HEK293 (cell line): ENCODE results near the gene HOXC11.
A peak's percentile ranks its signal among the peaks of the same experiment; 100 is the strongest.

ENCODE experiments used
- GLIS1 ChIP-seq: fragments of 450-650 bp; formaldehyde crosslinking; IDR thresholded peaks from 2 replicates; pipeline ENCODE4 v1.5.1; 2016; ENCODE audit warnings: missing biosample characterization, missing genetic modification characterization
- KLF1 ChIP-seq: fragments of 450-650 bp; formaldehyde crosslinking; IDR thresholded peaks from 2 replicates; pipeline ENCODE4 v1.5.1; 2016; ENCODE audit warnings: missing biosample characterization, missing genetic modification characterization
- KLF10 ChIP-seq: fragments of 450-650 bp; IDR thresholded peaks from 2 replicates; pipeline ENCODE4 v1.5.1; 2018; ENCODE audit warnings: missing biosample characterization, mild to moderate bottlenecking, missing genetic modification characterization
- MZF1 ChIP-seq: fragments of 450-650 bp; formaldehyde crosslinking; IDR thresholded peaks from 2 replicates; pipeline ENCODE4 v1.5.1; 2017; ENCODE audit warnings: missing biosample characterization, missing genetic modification characterization, borderline replicate concordance
- PATZ1 ChIP-seq: fragments of 450-650 bp; formaldehyde crosslinking; IDR thresholded peaks from 2 replicates; pipeline ENCODE4 v1.5.1; 2016; ENCODE audit warnings: missing biosample characterization, missing genetic modification characterization
- PBX3 ChIP-seq: sonication (generic); formaldehyde crosslinking; IDR thresholded peaks from 2 replicates; pipeline ENCODE4 v1.8.1; 2022; ENCODE audit warnings: mild to moderate bottlenecking, moderate library complexity, missing genetic modification reagents
- PRDM1 ChIP-seq: fragments of 450-650 bp; formaldehyde crosslinking; IDR thresholded peaks from 2 replicates; pipeline ENCODE4; 2016; ENCODE audit warnings: missing biosample characterization, missing genetic modification characterization
- PRDM4 ChIP-seq: fragments of 450-650 bp; formaldehyde crosslinking; IDR thresholded peaks from 2 replicates; pipeline ENCODE4 v1.5.1; 2017; ENCODE audit warnings: missing biosample characterization, missing genetic modification characterization
- PRDM6 ChIP-seq: fragments of 450-650 bp; formaldehyde crosslinking; IDR thresholded peaks from 2 replicates; pipeline ENCODE4 v1.5.1; 2017; ENCODE audit warnings: missing biosample characterization, missing genetic modification characterization
- ZBTB11 ChIP-seq: fragments of 450-650 bp; formaldehyde crosslinking; conservative IDR thresholded peaks from 2 replicates; pipeline ENCODE4 v1.5.1; 2016; ENCODE audit warnings: low read depth, missing biosample characterization, missing genetic modification characterization
- ZBTB44 ChIP-seq: fragments of 450-650 bp; IDR thresholded peaks from 2 replicates; pipeline ENCODE4 v1.5.1; 2018; ENCODE audit warnings: missing biosample characterization, mild to moderate bottlenecking, missing genetic modification characterization
- ZFP3 ChIP-seq: fragments of 450-650 bp; formaldehyde crosslinking; IDR thresholded peaks from 2 replicates; pipeline ENCODE4 v1.5.1; 2016; ENCODE audit warnings: low read depth, missing biosample characterization, missing genetic modification characterization
- ZNF121 ChIP-seq: fragments of 450-650 bp; formaldehyde crosslinking; IDR thresholded peaks from 2 replicates; pipeline ENCODE4 v1.5.1; 2016; ENCODE audit warnings: missing biosample characterization, missing genetic modification characterization
- ZNF18 ChIP-seq: fragments of 450-650 bp; formaldehyde crosslinking; IDR thresholded peaks from 2 replicates; pipeline ENCODE4 v1.5.1; 2016; ENCODE audit warnings: missing biosample characterization, missing genetic modification characterization
- ZNF2 ChIP-seq: fragments of 450-650 bp; formaldehyde crosslinking; IDR thresholded peaks from 2 replicates; pipeline ENCODE4 v1.5.1; 2016; ENCODE audit warnings: missing biosample characterization, missing genetic modification characterization
- ZNF394 ChIP-seq: fragments of 450-650 bp; formaldehyde crosslinking; IDR thresholded peaks from 2 replicates; pipeline ENCODE4 v1.5.1; 2016; ENCODE audit warnings: missing biosample characterization, missing genetic modification characterization, mild to moderate bottlenecking, moderate library complexity, borderline replicate concordance
- ZNF398 ChIP-seq: fragments of 450-650 bp; formaldehyde crosslinking; IDR thresholded peaks from 2 replicates; pipeline ENCODE4 v1.5.1; 2017; ENCODE audit warnings: missing biosample characterization, missing genetic modification characterization
- ZNF558 ChIP-seq: fragments of 450-650 bp; formaldehyde crosslinking; IDR thresholded peaks from 2 replicates; pipeline ENCODE4 v1.5.1; 2016; ENCODE audit warnings: missing biosample characterization, missing genetic modification characterization
- ZNF610 ChIP-seq: fragments of 450-650 bp; formaldehyde crosslinking; IDR thresholded peaks from 2 replicates; pipeline ENCODE4 v1.5.1; 2016; ENCODE audit warnings: missing biosample characterization, missing genetic modification characterization, borderline replicate concordance
- ZNF768 ChIP-seq: fragments of 450-650 bp; formaldehyde crosslinking; IDR thresholded peaks from 2 replicates; pipeline ENCODE4 v1.5.1; 2018; ENCODE audit warnings: missing biosample characterization, mild to moderate bottlenecking, missing genetic modification characterization
- ZSCAN16 ChIP-seq: fragments of 450-650 bp; formaldehyde crosslinking; IDR thresholded peaks from 2 replicates; pipeline ENCODE4 v1.5.1; 2016; ENCODE audit warnings: missing biosample characterization, missing genetic modification characterization

HOXC11 gene

GRCh38 chr12:53968214-53969127, 4.5 kb upstream of the HOXC11 start (continued):
- peak; percentile 65; the same call in 1 of the 2 replicates for TF ChIP-seq PRDM4 (tag by site-specific recombination)
- TF ChIP-seq PRDM6 (tag by site-specific recombination) = peak; percentile 49; the same call in 1 of the 2 replicates
- TF ChIP-seq ZNF394 = no peak; the same call in 1 of the 2 replicates
- peak; percentile 67; the same call in 1 of the 2 replicates for TF ChIP-seq ZSCAN16
- no peak for TF ChIP-seq KLF10 (tag by site-specific recombination)
- no peak for TF ChIP-seq ZNF768 (tag by site-specific recombination)
- TF ChIP-seq ZBTB44 (tag by site-specific recombination) = no peak
- no peak for TF ChIP-seq ZNF121
- 0 out of 2 replicates have a peak, but pooled peaks have one; percentile 19 for TF ChIP-seq KLF1 (tag by site-specific recombination)
- TF ChIP-seq PRDM1 (tag by site-specific recombination) = peak; percentile 79
- no peak for TF ChIP-seq ZFP3 (tag by site-specific recombination)
- TF ChIP-seq ZNF610 (tag by site-specific recombination) = no peak
- TF ChIP-seq MZF1 = no peak; the same call in 1 of the 2 replicates
- 0 out of 2 replicates have a peak, but pooled peaks have one; percentile 58 for TF ChIP-seq ZNF2 (tag by site-specific recombination)
- no peak for TF ChIP-seq ZNF558 (tag by site-specific recombination)
- peak; percentile 83 for TF ChIP-seq GLIS1 (tag by site-specific recombination)
- peak; percentile 78 for TF ChIP-seq ZBTB11
- TF ChIP-seq ZNF18 (tag by site-specific recombination) = peak; percentile 32; the same call in 1 of the 2 replicates
- no peak for TF ChIP-seq ZNF398 (tag by site-specific recombination)
- no peak for TF ChIP-seq PBX3 (CRISPR knock-in tag)
- peak; percentile 13; the same call in 1 of the 2 replicates for TF ChIP-seq PATZ1
